SK-N-SH (cell line): Measurements from ENCODE around the gene CLDN19. TPM values are rescaled to one million over a fixed set of nuclear protein-coding genes. Genes with fewer than 3 reads are reported as not detected.

Experiments used
- CTCF ChIA-PET: fragments of 300-600, 350-600 bp; formaldehyde crosslinking; extraction: SDS; loops from one replicate; lab custom pipeline; 2021; lab: Yijun Ruan, JAX
- POLR2A ChIA-PET: fragments of 350-600 bp; sonication (Branson Sonifier 250); formaldehyde crosslinking; extraction: SDS; loops from one replicate; lab custom pipeline; 2020; ENCODE audit warnings: antibody characterized with exemption, inconsistent platforms; lab: Yijun Ruan, JAX
- DNase-seq: peaks from one replicate; pipeline ENCODE4 v3.0.0; 2012
- H2AFZ ChIP-seq: fragments of 200-600 bp; sonication (generic); 2 replicates; pipeline ENCODE4 v1.8.1; 2016; ENCODE audit warnings: antibody characterized with exemption, mild to moderate bottlenecking, low read depth
- H3F3A ChIP-seq: fragments of 200-600 bp; sonication (generic); replicated peaks from 2 replicates; pipeline ENCODE3; 2016; ENCODE audit warnings: antibody characterized with exemption, mild to moderate bottlenecking; ENCODE audit not compliant: insufficient read depth
- H3K27ac ChIP-seq, 2 experiments: fragments of 200-500 bp in 1 of 2; fragments of 200-600 bp in 1 of 2; sonication (Bioruptor generic) in 1 of 2; sonication (generic), shearing (Covaris generic) in 1 of 2; 2 replicates each; pipeline versions ENCODE4 v1.5.1 to v1.6.1; 2014 to 2016; ENCODE audit warnings: low read depth in 2 of 2, inconsistent platforms in 1 of 2, low read length in 1 of 2, mild to moderate bottlenecking in 1 of 2, mixed read lengths in 1 of 2
- H3K27me3 ChIP-seq: fragments of 200-600 bp; sonication (generic), shearing (Covaris generic); 2 replicates; pipeline ENCODE4 v1.6.1; 2016; ENCODE audit warnings: mixed run types; ENCODE audit not compliant: insufficient read depth
- H3K36me3 ChIP-seq, 2 experiments: fragments of 200-500 bp in 1 of 2; fragments of 200-600 bp in 1 of 2; sonication (Bioruptor generic) in 1 of 2; sonication (generic) in 1 of 2; replicated peaks in 1 of 2; 2 replicates each; pipeline versions ENCODE3 to v1.5.1; 2014 to 2016; ENCODE audit warnings: low read length in 1 of 2, mild to moderate bottlenecking in 1 of 2; ENCODE audit not compliant: insufficient read depth in 2 of 2, control insufficient read depth in 1 of 2
- H3K4me1 ChIP-seq, 2 experiments: fragments of 200-500 bp in 1 of 2; fragments of 200-600 bp in 1 of 2; sonication (Bioruptor generic) in 1 of 2; sonication (generic), shearing (Covaris generic) in 1 of 2; 2 replicates each; pipeline versions ENCODE4 v1.5.1 to v1.6.1; 2014 to 2016; ENCODE audit warnings: low read depth in 1 of 2, low read length in 1 of 2, mixed run types in 1 of 2; ENCODE audit not compliant: insufficient read depth in 2 of 2, control insufficient read depth in 1 of 2
- H3K4me2 ChIP-seq: fragments of 200-600 bp; sonication (generic), shearing (Covaris generic); 2 replicates; pipeline ENCODE4 v1.6.1; 2017; ENCODE audit warnings: mixed run types
- H3K4me3 ChIP-seq, 2 experiments: fragments of 200-500 bp in 1 of 2; fragments of 200-600 bp in 1 of 2; sonication (Bioruptor generic) in 1 of 2; sonication (generic), shearing (Covaris generic) in 1 of 2; 2 replicates each; pipeline versions ENCODE4 v1.5.1 to v1.8.1; 2014 to 2016; ENCODE audit warnings: low read depth in 2 of 2, inconsistent platforms in 1 of 2, low read length in 1 of 2, mild to moderate bottlenecking in 1 of 2, mixed read lengths in 1 of 2, moderate library complexity in 1 of 2
- H3K79me2 ChIP-seq: fragments of 200-600 bp; sonication (generic); 2 replicates; pipeline ENCODE4 v1.8.1; 2017; ENCODE audit warnings: mild to moderate bottlenecking; ENCODE audit not compliant: insufficient read depth
- H3K9ac ChIP-seq: fragments of 200-600 bp; sonication (generic); 2 replicates; pipeline ENCODE4 v1.6.1; 2017; ENCODE audit warnings: mixed run types
- H3K9me2 ChIP-seq: fragments of 200-600 bp; sonication (generic); 2 replicates; pipeline ENCODE4 v1.6.1; 2017; ENCODE audit warnings: mixed run types
- H3K9me3 ChIP-seq: fragments of 200-600 bp; sonication (generic); 2 replicates; pipeline ENCODE4 v1.6.1; 2017; ENCODE audit warnings: mixed run types, mild to moderate bottlenecking, moderate library complexity
- H4K20me1 ChIP-seq: fragments of 200-600 bp; sonication (generic); 2 replicates; pipeline ENCODE4 v1.6.1; 2017; ENCODE audit warnings: mild to moderate bottlenecking, mixed run types; ENCODE audit not compliant: insufficient read depth
- CHD2 ChIP-seq: fragments of 150-350 bp; IDR thresholded peaks from 2 replicates; pipeline ENCODE4 v1.6.1; 2018; ENCODE audit warnings: low read length; ENCODE audit not compliant: partially characterized antibody
- ELF1 ChIP-seq: IDR thresholded peaks from 2 replicates; pipeline ENCODE4 v1.4.0; 2012
- FOSL2 ChIP-seq: IDR thresholded peaks from 2 replicates; pipeline ENCODE4 v1.4.0; 2012; ENCODE audit warnings: low read depth, mild to moderate bottlenecking, moderate library complexity, borderline replicate concordance
- FOXM1 ChIP-seq: IDR thresholded peaks from 2 replicates; pipeline ENCODE4 v1.4.0; 2012; ENCODE audit warnings: low read depth, mild to moderate bottlenecking
- JUND ChIP-seq: IDR thresholded peaks from 2 replicates; pipeline ENCODE4 v1.4.0; 2012
- MXI1 ChIP-seq: IDR thresholded peaks from 2 replicates; pipeline ENCODE4 v1.6.1; 2012; ENCODE audit warnings: mild to moderate bottlenecking, low read depth, low read length, improper control_type of control experiment
- RXRA ChIP-seq: IDR thresholded peaks from 2 replicates; pipeline ENCODE4 v1.4.0; 2012; ENCODE audit warnings: low read depth, mild to moderate bottlenecking, borderline replicate concordance
- TCF12 ChIP-seq: IDR thresholded peaks from 2 replicates; pipeline ENCODE4 v1.4.0; 2012
- WGBS: methylation state at CpG from one replicate; pipeline ENCODE4 v1.1.6; 2017; ENCODE audit warnings: low lambda C conversion rate; 5-methylcytosine and 5-hydroxymethylcytosine counted together
- polyA plus RNA-seq, 3 experiments: library from polyadenylated mRNA; depleted of rRNA; stranded (reverse); fragments of >200 nt; gene quantifications; 2 replicates each; pipeline ENCODE4 v1.2.3, GENCODE V29; 2012
- TF ChIP-seq, protein P1 (sequence below): fragments of 200-600 bp; sonication (generic); IDR thresholded peaks from 2 replicates; pipeline ENCODE4 v1.6.1; 2017; ENCODE audit warnings: antibody characterized with exemption, mild to moderate bottlenecking, moderate library complexity
- TF ChIP-seq, protein P2 (sequence below): IDR thresholded peaks from 2 replicates; pipeline ENCODE4 v1.4.0; 2012; ENCODE audit warnings: low read depth
- TF ChIP-seq, protein P3 (sequence below): IDR thresholded peaks from 2 replicates; pipeline ENCODE4 v1.4.0; 2012; ENCODE audit warnings: low read depth, borderline replicate concordance

CLDN19 gene
- polyA plus RNA-seq, 1 of the 3 experiments (the other 2 are of a cell fraction), result not detected

DNA sequence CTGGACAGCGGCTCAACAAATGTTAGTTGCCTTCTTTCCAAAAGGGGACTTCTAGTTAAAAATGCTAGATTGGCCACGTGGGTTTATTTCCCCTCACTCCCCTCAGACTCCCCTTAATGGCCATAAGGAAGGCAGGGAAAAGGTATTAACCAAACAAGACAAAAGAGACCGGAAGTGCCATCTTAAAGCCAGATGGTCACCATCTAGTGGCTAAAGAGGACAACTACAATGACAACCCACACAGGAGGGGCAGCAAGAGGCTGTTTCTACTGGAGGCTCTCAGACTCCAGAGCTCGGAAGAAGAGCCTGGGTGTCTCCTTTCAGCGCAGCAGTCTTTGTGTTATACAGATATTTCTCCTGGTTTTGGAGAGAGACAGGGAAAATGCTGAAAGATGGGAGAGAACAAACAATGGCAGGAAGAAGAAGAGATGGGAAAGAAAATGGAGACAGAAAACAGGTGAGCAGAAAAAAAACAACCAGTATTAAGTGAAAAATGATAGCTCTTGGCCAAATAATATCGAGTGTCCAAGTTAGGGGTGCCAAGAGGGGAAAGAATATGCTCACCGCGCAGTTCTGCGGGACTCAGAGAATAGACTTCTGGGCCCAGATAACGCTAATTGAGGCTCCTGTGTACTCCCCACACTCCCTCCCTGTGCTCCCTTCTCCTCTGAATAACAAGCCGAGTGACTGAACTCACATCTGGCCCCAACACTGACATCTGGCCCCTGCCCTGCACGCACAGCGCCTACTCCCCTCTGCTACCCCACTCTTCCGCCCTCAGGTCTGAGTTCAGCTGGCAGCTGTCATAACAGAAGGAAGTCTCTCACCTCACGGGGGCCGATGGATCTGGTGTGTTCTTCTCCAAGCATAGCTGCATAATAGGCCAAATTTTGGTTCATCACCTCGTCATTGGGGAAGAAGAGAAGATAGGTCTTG lies 17.2 kb upstream of the CLDN19 start (continued):
- TF ChIP-seq, protein P1, sequence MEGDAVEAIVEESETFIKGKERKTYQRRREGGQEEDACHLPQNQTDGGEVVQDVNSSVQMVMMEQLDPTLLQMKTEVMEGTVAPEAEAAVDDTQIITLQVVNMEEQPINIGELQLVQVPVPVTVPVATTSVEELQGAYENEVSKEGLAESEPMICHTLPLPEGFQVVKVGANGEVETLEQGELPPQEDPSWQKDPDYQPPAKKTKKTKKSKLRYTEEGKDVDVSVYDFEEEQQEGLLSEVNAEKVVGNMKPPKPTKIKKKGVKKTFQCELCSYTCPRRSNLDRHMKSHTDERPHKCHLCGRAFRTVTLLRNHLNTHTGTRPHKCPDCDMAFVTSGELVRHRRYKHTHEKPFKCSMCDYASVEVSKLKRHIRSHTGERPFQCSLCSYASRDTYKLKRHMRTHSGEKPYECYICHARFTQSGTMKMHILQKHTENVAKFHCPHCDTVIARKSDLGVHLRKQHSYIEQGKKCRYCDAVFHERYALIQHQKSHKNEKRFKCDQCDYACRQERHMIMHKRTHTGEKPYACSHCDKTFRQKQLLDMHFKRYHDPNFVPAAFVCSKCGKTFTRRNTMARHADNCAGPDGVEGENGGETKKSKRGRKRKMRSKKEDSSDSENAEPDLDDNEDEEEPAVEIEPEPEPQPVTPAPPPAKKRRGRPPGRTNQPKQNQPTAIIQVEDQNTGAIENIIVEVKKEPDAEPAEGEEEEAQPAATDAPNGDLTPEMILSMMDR, result peak; percentile 70
- TF ChIP-seq, protein P2, sequence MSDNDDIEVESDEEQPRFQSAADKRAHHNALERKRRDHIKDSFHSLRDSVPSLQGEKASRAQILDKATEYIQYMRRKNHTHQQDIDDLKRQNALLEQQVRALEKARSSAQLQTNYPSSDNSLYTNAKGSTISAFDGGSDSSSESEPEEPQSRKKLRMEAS, result no peak
- TF ChIP-seq ELF1 (peak; percentile 68), RXRA (no peak), FOXM1 (no peak), TCF12 (no peak), MXI1 (0 out of 2 replicates have a peak, but pooled peaks have one; percentile 26), JUND (no peak)
- TF ChIP-seq, protein P3, sequence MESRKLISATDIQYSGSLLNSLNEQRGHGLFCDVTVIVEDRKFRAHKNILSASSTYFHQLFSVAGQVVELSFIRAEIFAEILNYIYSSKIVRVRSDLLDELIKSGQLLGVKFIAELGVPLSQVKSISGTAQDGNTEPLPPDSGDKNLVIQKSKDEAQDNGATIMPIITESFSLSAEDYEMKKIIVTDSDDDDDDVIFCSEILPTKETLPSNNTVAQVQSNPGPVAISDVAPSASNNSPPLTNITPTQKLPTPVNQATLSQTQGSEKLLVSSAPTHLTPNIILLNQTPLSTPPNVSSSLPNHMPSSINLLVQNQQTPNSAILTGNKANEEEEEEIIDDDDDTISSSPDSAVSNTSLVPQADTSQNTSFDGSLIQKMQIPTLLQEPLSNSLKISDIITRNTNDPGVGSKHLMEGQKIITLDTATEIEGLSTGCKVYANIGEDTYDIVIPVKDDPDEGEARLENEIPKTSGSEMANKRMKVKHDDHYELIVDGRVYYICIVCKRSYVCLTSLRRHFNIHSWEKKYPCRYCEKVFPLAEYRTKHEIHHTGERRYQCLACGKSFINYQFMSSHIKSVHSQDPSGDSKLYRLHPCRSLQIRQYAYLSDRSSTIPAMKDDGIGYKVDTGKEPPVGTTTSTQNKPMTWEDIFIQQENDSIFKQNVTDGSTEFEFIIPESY, result no peak
- TF ChIP-seq, all 33 proteins: peak for 7

DNA sequence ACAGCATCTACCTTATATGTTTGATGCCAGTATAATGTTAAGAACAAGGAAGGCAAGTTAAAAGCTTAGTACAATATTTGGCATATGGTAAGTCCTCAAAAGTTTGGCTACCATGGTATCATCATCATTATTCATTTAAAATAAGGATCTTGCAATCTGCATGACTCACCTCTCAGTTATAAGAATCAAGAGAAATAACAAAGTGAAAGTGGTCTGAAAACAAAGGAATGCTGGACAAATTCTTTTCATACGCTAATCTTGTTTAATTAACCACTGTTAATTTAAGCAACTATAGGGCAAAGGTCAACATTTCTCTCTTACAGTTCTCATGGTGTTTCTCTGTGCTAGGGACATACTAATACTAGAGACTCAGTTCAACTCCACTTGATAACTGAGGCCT lies 13.0 kb upstream of the CLDN19 start:
- H2AFZ ChIP-seq, result no peak overlapping the region
- no peaks in the 10 kb centered on the region for H3K9me3 ChIP-seq
- peak; percentile 36; the same call in 1 of the 2 replicates for TF ChIP-seq FOSL2
- no peak for TF ChIP-seq CHD2
- H3F3A ChIP-seq, result peaks cover 8% of the 10 kb centered on the region
- H3K9me2 ChIP-seq, result no peaks in the 10 kb centered on the region
- POLR2A ChIA-PET, result no interaction called here
- H3K79me2 ChIP-seq, result no peaks in the 10 kb centered on the region
- peak overlapping the region in 1 of 2 experiments; percentile 53; a peak in 2 of 4 replicates for H3K27ac ChIP-seq
- WGBS, result 87% methylated on average over 1 of the region's 1 CpG
- no peak overlapping the region for H3K4me3 ChIP-seq
- H3K9ac ChIP-seq, result no peak overlapping the region
- H3K36me3 ChIP-seq, result peaks cover 52 to 67% of the 10 kb centered on the region in 2 experiments
- no peak overlapping the region for H3K4me2 ChIP-seq
- DNase-seq, result no peak
- H4K20me1 ChIP-seq, result no peaks in the 10 kb centered on the region
- H3K4me1 ChIP-seq, result no peaks in the 10 kb centered on the region; a peak in 1 of 4 replicates
- CTCF ChIA-PET, result interaction anchor here (1.2 to 1.9 kb wide), 3 partner anchors 15 to 321 kb away, joined by 3 to 8 read pairs (median 4); no protein-coding TSS in a partner anchor
- H3K27me3 ChIP-seq, result no peaks in the 10 kb centered on the region
